HepG2 (cell line): ENCODE data around the gene COMT. TPM values are rescaled to one million over a fixed set of nuclear protein-coding genes. Genes with fewer than 3 reads are reported as not detected.
A peak's percentile ranks its signal among the peaks of the same experiment; 100 is the strongest.

Experiments used
- ARHGAP35 ChIP-seq: sonication (generic); formaldehyde crosslinking; IDR thresholded peaks from 2 replicates; pipeline ENCODE4 v1.9.0; 2022; ENCODE audit warnings: mild to moderate bottlenecking, inconsistent platforms, moderate library complexity, missing genetic modification reagents, borderline replicate concordance
- HMG20A ChIP-seq: IDR thresholded peaks from 2 replicates; pipeline ENCODE4 v1.6.1; 2016; ENCODE audit warnings: borderline replicate concordance
- HNRNPLL ChIP-seq: fragments of 200-400 bp; formaldehyde crosslinking; IDR thresholded peaks from 2 replicates; pipeline ENCODE4 v1.6.1; 2017; ENCODE audit warnings: mild to moderate bottlenecking, low read depth, low read length; ENCODE audit not compliant: poor library complexity, severe bottlenecking
- KDM2A ChIP-seq: sonication (generic); formaldehyde crosslinking; IDR thresholded peaks from 2 replicates; pipeline ENCODE4 v1.4.0; 2020; ENCODE audit warnings: low read depth, missing genetic modification reagents, borderline replicate concordance
- MAFK ChIP-seq, 2 experiments: IDR thresholded peaks in 1 of 2; conservative IDR thresholded peaks in 1 of 2; 2 replicates each; pipeline ENCODE4 v1.6.1; 2011; ENCODE audit warnings: improper control_type of control experiment in 2 of 2, low read length in 2 of 2
- NKX3-1 ChIP-seq: sonication (generic); formaldehyde crosslinking; IDR thresholded peaks from 2 replicates; pipeline ENCODE4 v1.5.0; 2020; ENCODE audit warnings: missing genetic modification reagents
- PHF21A ChIP-seq: sonication (generic); formaldehyde crosslinking; IDR thresholded peaks from 2 replicates; pipeline ENCODE4 v1.5.0; 2020; ENCODE audit warnings: mild to moderate bottlenecking, missing genetic modification reagents
- RFX5 ChIP-seq: IDR thresholded peaks from 2 replicates; pipeline ENCODE4 v1.6.1; 2011; ENCODE audit warnings: low read depth, low read length, improper control_type of control experiment
- ZBTB7B ChIP-seq: sonication (generic); formaldehyde crosslinking; IDR thresholded peaks from 2 replicates; pipeline ENCODE4 v1.4.0; 2020; ENCODE audit warnings: missing genetic modification reagents
- ZBTB8A ChIP-seq: sonication (generic); formaldehyde crosslinking; IDR thresholded peaks from 2 replicates; pipeline ENCODE4 v1.4.0; 2020; ENCODE audit warnings: mild to moderate bottlenecking, low read depth, missing genetic modification reagents, borderline replicate concordance
- ZNF12 ChIP-seq: sonication (generic); formaldehyde crosslinking; IDR thresholded peaks from 2 replicates; pipeline ENCODE4 v1.5.0; 2020; ENCODE audit warnings: missing genetic modification reagents
- ZNF253 ChIP-seq: sonication (generic); formaldehyde crosslinking; IDR thresholded peaks from 2 replicates; pipeline ENCODE4 v1.8.0; 2022; ENCODE audit warnings: mild to moderate bottlenecking, missing genetic modification reagents, borderline replicate concordance
- ZNF550 ChIP-seq: sonication (generic); formaldehyde crosslinking; IDR thresholded peaks from 2 replicates; pipeline ENCODE4 v1.4.0; 2020; ENCODE audit warnings: mild to moderate bottlenecking, missing genetic modification reagents, borderline replicate concordance
- ZNF629 ChIP-seq: sonication (generic); formaldehyde crosslinking; conservative IDR thresholded peaks from 2 replicates; pipeline ENCODE4 v1.5.0; 2020; ENCODE audit warnings: missing genetic modification reagents
- ZNF766 ChIP-seq: sonication (generic); formaldehyde crosslinking; IDR thresholded peaks from 2 replicates; pipeline ENCODE4 v1.5.0; 2020; ENCODE audit warnings: missing genetic modification reagents, borderline replicate concordance
- polyA plus RNA-seq, 8 experiments: library from polyadenylated mRNA; depleted of rRNA in 3 of 8; stranded (reverse) in 7 of 8; unstranded in 1 of 8; fragments of >200 nt; fragmentation: Illumina TruSeq in 4 of 8; extraction: Trizol in 4 of 8; gene quantifications; 2 replicates each; pipeline versions ENCODE4 v1.2.1 to v1.2.3, GENCODE V29; 2011 to 2016; ENCODE audit warnings: low read depth in 4 of 8, missing spikeins in 1 of 8, mixed read lengths in 1 of 8; ENCODE audit not compliant: insufficient read depth in 1 of 8
- total RNA-seq, 5 experiments: library from RNA; depleted of rRNA; stranded (reverse); fragments of >200 nt; fragmentation: Illumina TruSeq; extraction: Trizol; gene quantifications; 2 replicates each; pipeline ENCODE4 v1.2.3, GENCODE V29; 2016; ENCODE audit warnings: low read depth in 1 of 5
- TF ChIP-seq, protein P1 (sequence below): sonication (generic); formaldehyde crosslinking; IDR thresholded peaks from 2 replicates; pipeline ENCODE4 v1.8.1; 2023; ENCODE audit warnings: mild to moderate bottlenecking, moderate library complexity, missing genetic modification reagents
- TF ChIP-seq, protein P2 (sequence below): sonication (generic); formaldehyde crosslinking; IDR thresholded peaks from 2 replicates; pipeline ENCODE4 v1.4.0; 2020; ENCODE audit warnings: mild to moderate bottlenecking, missing genetic modification reagents
- TF ChIP-seq, protein P3 (sequence below): sonication (generic); formaldehyde crosslinking; IDR thresholded peaks from 2 replicates; pipeline ENCODE4 v1.5.0; 2020; ENCODE audit warnings: missing genetic modification reagents
- TF ChIP-seq, protein P4 (sequence below): sonication (generic); formaldehyde crosslinking; IDR thresholded peaks from 2 replicates; pipeline ENCODE4 v1.4.0; 2020; ENCODE audit warnings: mild to moderate bottlenecking, missing genetic modification reagents

Gene COMT
- total and polyA plus RNA-seq, 2 of the 13 experiments (the other 11 are each of a cell fraction or from before 2014, with no cell fraction given), result 156 to 162 TPM

DNA sequence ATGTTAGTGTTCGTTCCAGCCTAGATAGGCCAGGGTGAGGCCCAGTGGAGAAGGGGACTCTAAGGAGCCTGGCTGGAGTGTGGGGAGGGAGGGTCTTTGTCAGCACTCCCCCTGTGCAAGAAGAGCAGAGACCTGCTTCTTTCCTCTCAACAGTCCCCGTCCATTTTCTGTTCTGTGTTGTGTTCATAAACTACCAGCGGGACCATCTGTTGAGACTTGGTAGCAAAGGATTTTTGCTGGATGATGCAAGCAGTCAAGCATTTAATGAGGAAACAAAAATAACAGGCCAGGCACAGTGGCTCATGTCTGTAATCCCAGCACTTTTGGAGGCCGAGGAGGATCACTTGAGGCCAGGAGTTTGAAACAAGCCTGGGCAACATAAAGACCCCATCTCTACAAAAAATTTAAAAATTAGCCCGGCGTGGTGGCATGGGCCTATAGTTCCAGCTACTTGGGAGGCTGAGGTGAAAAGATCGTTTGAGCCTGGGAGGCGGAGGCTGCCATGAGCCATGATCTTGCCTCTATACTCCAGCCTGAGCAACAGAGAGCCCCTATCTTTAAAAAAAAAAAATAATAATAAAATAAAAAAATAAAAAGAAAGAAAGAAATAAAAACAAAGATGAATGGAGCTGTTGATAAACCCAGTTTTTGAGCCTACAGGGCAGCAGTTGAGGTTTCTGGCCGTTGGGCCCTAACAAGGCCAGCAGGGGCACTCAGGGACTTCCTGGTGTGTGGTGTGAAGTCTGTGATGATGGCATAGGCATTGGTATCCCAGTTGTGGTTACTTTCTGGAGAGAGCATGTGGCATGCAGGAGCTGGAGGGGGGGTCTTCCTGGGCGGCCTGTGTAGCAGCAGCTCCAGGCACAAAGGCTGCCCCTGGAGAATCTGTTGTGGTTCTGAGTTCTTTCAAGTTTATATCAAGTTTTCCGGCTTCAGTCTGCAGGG is 1.8 kb downstream of the COMT start (continued):
- TF ChIP-seq, protein P1, sequence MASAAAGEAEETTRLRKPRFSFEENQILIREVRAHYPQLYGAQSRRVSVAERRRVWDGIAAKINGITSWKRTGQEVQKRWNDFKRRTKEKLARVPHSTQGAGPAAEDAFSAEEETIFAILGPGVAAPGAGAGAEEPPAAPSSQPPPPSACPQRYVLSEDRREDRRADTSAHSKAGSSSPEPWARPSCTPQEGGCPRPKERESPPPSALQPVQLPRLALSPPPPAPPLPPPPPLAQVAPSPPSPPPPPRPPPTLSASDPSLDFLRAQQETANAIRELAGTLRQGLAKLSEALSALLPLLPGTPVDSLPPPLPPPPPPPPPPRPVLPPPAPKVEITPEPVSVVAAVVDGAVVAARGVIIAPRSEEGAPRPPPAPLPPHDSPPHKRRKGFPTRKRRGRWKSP (CRISPR knock-in tag), result no peak
- TF ChIP-seq HNRNPLL (no peak), ZNF253 (CRISPR knock-in tag) (0 out of 2 replicates have a peak, but pooled peaks have one; percentile 51), ZBTB8A (no peak), ZNF629 (CRISPR knock-in tag) (no peak), ZNF766 (CRISPR knock-in tag) (no peak), HMG20A (CRISPR knock-in tag) (peak; percentile 22; the same call in 1 of the 2 replicates), ZNF12 (0 out of 2 replicates have a peak, but pooled peaks have one; percentile 11), ZNF550 (CRISPR knock-in tag) (no peak), RFX5 (no peak), ZBTB7B (0 out of 2 replicates have a peak, but pooled peaks have one; percentile 3), PHF21A (0 out of 2 replicates have a peak, but pooled peaks have one; percentile 3), MAFK (conservative IDR thresholded peaks at IDR 0.05 in 1 of 2, IDR thresholded peaks at IDR 0.05 in 1 of 2; ENCODE audit: low read length in 2 of 2) (no peak), NKX3-1 (no peak), ARHGAP35 (CRISPR knock-in tag) (0 out of 2 replicates have a peak, but pooled peaks have one; percentile 8), KDM2A (CRISPR knock-in tag) (no peak)
- TF ChIP-seq, protein P2, sequence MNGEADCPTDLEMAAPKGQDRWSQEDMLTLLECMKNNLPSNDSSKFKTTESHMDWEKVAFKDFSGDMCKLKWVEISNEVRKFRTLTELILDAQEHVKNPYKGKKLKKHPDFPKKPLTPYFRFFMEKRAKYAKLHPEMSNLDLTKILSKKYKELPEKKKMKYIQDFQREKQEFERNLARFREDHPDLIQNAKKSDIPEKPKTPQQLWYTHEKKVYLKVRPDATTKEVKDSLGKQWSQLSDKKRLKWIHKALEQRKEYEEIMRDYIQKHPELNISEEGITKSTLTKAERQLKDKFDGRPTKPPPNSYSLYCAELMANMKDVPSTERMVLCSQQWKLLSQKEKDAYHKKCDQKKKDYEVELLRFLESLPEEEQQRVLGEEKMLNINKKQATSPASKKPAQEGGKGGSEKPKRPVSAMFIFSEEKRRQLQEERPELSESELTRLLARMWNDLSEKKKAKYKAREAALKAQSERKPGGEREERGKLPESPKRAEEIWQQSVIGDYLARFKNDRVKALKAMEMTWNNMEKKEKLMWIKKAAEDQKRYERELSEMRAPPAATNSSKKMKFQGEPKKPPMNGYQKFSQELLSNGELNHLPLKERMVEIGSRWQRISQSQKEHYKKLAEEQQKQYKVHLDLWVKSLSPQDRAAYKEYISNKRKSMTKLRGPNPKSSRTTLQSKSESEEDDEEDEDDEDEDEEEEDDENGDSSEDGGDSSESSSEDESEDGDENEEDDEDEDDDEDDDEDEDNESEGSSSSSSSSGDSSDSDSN (CRISPR knock-in tag), result peak; percentile 33
- TF ChIP-seq, protein P3, sequence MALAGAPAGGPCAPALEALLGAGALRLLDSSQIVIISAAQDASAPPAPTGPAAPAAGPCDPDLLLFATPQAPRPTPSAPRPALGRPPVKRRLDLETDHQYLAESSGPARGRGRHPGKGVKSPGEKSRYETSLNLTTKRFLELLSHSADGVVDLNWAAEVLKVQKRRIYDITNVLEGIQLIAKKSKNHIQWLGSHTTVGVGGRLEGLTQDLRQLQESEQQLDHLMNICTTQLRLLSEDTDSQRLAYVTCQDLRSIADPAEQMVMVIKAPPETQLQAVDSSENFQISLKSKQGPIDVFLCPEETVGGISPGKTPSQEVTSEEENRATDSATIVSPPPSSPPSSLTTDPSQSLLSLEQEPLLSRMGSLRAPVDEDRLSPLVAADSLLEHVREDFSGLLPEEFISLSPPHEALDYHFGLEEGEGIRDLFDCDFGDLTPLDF (CRISPR knock-in tag), result no peak
- TF ChIP-seq, protein P4, sequence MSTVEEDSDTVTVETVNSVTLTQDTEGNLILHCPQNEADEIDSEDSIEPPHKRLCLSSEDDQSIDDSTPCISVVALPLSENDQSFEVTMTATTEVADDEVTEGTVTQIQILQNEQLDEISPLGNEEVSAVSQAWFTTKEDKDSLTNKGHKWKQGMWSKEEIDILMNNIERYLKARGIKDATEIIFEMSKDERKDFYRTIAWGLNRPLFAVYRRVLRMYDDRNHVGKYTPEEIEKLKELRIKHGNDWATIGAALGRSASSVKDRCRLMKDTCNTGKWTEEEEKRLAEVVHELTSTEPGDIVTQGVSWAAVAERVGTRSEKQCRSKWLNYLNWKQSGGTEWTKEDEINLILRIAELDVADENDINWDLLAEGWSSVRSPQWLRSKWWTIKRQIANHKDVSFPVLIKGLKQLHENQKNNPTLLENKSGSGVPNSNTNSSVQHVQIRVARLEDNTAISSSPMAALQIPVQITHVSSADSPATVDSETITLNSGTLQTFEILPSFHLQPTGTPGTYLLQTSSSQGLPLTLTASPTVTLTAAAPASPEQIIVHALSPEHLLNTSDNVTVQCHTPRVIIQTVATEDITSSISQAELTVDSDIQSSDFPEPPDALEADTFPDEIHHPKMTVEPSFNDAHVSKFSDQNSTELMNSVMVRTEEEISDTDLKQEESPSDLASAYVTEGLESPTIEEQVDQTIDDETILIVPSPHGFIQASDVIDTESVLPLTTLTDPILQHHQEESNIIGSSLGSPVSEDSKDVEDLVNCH, result no peak
